GM19023 (cell line): ENCODE measurements around the gene PYROXD2.

Source experiments
- ATAC-seq: cut with Tn5 transposase; IDR thresholded peaks from one replicate; pipeline ENCODE4 v1.9.1; 2021; ENCODE audit warnings: mild to moderate bottlenecking, moderate library complexity; ENCODE audit not compliant: unreplicated experiment

PYROXD2 gene

DNA sequence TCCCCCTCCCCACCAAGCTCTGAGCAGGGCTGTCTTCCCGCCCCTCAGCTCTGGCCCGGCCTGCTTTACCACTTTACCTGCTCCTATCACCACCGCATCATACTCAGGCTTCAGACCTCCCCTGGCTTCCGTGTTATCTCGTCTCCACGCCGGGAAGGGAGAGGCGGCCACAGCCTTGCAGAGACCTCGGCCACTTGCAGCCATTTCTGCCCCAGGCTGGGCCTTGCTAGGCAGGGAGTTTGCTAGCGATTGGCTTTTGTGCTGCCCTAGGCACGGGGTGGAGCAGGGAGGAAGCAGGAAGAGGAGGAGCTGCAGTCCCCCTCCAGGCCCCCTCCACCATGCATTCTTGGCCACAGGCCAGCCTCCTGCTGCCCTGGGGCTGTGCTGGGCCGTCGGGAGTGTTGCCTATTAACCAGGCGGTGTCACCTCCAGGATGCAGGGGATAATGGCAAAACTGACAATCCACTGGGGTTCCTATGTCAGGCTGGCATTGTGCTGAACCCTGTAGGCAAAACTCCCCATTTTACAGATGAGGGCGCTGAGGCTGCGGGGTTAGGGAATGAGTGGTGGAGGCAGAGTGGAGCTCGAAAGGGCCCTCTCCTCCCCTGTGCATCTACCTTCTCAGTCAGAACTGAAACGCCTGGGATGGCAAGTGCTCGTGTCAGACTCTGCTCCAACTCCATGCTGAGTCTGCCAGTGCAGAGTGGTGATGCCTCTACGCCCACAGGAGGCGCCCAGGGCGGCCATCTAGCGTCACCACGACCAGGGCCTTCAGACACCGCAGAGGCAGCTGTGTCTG, at the start of gene PYROXD2:
Gene PYROXD2, minus strand, starts transcription at position 251 of the 799 bp plus-strand sequence. Its CDS starts 47 bp downstream, at position 204.
- no peak for ATAC-seq

DNA sequence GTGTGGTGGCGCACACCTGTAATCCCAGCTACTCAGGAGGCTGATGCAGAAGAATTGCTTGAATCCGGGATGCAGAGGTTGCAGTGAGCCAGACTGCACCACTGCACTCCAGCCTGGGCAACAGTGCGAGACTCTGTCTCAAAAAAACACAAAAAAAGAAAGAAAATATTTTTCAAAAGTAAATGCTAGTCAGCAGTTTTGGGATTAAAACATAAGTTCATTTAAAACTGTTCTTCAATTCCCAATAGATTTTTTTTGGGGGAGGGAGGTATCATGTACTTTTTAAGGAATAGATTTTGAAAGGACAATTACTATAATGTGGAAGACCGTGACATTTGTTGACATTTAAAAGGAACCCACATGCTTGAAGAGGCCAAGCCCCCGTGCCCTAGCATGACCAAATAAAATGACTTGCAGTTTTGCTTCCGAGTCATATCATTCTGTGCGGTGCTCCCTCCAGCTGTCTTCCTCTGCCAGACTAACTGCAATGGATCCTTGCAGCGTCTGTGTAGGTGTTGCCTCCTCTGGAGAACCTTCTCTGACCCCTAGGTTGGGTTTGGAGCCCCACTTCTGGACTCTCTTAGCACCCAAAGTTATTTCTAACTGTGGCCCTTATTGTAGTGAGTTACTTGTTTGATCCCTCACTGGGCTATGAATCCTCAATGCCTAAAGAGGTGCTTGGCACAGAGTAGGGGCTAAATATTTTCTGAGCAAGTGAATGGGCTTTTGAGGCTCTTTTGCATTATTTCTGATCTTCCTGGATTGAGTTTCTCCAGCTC, 49.2 kb upstream of the PYROXD2 start:
- no peak for ATAC-seq

DNA sequence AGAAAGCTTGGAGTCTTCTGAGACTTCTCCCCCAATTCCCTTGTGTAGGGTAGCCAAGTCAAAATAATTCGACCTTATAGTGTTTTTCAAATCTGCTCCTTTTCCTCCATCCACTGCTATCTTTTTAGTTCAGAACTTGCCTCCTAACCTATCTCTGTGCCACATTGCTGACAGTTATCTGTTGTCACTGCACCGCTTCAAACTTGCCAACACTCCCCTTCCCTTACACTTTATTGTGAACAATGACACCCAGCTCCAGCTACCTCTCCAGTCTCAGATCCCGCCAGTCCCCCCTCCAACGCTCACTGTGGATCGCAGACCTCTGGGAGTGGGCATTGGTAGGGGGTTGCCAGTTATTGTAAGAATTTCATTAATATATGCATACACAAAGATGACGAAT, 48.0 kb upstream of the PYROXD2 start:
- ATAC-seq: no peak

DNA sequence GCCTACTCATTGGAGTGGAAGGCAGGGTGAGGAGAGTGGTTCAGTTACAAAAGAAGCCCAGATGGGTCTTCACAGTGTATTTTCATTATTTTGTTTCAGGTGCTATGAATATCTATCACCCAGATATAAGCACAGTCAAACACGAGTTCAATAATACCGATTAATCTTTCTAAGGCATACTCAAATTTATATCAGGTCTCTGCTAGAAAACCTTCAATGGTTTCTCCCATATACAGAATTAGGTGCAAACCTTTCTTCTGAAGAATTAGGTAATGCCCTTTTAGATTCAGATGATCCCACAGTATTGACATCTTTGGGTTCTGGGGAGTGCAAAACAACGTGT, 46.5 kb upstream of the PYROXD2 start:
- ATAC-seq: no peak

DNA sequence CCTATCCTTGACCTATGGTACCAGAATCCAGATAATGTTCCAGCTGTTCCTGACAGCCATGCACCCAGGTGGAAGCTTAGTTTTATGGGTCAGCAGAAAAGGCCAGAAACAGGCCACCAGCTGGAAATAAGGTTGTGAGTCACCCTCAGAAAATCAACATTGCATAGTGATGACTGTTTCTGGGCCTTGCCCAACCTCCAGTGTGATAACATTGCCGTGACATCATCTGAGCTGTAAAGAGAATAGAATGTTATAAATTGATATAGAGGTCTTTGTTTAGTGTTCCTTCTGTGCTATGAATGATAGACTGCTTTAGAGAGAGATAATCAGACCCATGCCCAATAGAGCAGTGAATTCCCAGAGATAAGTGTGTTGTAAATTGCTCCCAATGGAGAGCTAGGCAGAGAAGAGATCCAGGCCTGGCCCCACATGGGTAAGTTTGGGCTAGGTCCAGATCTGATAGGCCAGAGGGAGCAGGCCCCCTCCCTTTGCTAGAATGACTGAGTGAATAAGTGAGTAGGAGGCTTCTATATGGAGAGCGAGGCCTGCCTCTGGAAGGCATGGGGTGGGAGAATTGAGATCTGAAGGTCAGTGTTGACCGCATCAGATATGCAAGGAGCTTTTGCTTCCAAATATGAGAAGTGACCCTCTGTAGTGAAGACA, 46.0 kb upstream of the PYROXD2 start:
- ATAC-seq: no peak

DNA sequence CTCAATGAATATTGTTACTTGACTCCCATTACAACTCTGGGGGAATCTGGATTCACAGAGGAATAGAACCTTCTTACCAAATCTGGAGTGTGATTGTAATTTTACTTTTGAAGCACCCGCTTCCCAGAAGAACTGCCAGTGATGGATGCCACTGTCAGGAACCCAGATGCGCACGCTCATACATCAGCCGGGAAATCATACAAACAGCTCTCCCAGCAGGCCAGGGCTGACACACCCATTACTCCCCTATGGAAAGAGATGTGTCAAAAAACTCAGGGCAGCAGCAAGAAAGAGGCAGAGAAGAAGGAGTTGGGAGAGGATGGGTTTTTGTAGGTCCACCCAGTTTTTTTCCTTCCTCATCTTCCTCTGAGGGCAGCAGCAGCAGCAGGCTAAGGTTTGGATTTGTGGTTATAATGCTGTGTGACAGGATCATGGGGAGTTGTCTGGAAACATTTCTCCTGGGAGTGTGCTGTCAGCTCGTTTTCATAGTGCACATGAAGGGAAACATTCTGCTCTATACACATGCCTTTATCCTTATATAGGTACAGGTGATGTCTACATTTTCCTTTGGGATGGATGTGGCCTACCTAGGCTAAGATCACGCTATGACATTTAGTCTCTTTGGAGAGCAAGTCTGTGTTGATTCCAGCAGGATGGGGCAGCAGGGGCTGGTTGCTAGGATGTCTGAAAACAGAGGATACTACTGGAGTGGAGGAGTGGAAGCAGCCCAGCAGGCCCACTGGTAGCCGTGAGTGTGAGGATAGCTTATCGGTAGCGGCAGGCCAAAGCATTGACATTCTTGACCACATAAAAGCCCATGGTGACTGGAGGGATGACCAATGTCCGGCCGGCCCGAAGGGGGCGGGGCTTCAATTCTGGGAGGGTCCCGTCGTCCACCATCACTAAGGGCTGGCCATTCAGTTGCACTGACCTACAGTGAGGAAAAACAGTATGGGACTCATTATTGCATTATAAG, 44.1 kb upstream of the PYROXD2 start:
- ATAC-seq: no peak

DNA sequence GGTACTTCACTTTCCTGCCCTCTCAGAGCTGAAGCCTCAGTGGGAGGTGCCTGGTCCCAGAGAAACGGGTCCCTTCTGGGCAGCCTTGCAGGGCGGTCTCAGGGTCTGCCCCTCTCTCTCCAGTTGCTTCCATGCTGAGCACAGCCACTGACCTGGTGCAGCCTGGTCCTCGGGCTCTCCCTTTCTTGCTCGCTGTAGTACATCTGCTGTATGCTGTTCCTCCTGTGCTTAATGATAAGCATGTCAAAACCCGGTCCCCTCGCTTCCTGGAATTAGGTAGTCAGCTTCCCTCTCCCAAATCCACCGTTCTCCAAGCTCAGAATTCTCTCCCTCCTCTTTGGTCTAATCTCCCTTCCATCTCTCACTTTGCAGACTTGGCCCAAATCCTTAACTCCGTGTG, 42.7 kb upstream of the PYROXD2 start:
- ATAC-seq: no peak

DNA sequence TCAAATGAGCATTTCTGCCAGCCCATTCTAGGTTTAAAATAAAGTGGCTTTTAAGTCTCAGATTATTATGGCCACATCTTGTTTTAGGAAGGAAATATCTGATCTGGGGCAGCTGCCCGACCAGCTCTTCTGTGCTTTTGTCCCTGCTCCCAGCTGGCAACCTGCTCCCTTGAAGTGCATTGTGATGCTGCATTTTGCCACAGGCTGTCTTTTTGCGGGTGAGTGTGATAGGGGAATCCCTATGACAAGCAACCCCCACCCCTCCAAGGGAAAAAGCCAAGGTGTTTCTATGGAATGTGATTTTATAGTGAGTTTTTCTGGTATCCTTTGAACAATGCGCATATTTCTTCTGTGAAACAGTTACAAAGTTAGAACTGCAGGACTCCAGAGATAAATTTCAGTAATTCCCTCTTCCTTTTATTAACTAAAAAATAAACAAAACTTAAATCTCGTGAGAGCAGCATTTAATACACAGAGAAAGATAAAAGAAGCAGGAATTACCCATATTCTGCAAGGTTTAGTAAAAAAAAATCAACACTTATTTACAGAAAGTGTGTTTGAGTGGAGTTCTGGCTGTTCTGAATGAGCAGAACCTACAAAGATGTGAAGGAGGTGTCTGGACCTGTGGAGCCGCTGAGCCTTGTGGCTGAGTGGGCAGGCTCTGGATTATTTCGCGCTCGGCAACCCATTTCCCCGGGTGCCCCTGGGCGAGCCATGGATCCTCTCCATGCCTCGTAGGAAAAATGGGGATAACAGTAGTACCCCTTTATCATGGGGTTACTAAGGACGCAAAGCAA, 41.9 kb upstream of the PYROXD2 start:
- no peak for ATAC-seq

DNA sequence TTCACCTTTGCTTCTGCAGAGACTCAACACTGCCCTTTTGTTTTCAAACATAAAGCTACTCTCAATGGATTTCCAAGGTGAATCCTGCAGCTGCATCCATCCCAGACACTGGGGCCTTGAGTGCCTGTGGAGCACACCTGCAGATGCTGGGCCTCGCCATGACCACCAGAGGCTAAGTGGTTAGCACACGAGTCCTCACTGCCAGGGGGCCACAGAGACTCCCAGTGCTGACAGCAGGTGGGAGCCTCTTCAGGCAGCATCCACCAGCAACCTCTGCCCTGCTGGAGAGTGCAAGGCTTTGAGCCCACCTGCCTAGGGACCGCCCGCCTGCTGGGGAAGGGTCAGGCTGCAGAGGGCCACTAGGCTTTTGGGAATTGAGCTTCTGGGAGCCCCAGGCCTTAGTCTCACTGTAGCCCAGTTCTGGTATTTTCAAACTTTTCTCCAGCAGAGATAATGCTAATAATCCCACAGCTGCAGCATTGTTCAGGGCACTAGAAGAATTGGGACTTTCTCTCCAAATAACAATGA, 41.1 kb upstream of the PYROXD2 start:
- no peak for ATAC-seq

DNA sequence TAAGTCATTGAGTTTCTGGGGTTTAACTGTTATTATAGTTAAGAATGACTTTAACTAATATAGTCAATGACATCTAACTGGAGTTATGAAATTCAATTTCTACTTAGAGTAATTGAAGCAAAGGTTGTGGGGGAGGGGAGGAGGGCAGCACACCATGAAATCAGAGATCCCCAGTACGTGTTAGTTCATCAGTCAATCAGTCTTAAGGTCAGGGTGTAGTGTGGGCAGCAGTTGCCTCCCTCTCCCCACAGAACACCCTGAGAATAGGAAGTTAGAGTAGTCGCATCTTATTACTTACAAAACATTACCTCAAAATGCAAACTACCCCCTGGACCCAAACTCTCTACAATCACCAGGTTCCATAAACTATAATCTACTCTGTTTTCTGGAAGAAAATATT, 38.7 kb upstream of the PYROXD2 start:
- no peak for ATAC-seq

DNA sequence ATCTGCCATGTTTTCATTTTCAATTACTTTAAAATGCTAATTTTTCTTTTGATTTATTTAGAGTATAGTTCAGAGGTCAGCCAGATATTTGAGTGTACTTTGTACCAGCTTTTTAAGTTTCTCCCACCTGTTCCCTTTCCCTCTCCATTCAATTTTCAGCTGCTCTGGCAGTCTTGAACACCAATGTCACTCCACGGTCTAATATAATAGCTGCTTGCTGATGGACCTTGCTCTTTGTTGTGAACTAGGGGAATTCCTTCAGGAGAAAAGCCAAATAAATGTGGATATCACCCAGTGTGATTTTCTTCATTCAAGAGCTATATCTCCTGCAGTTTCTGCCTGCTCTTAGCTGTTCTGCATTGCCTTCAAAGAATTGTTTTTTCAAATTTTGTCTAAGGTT, 35.6 kb upstream of the PYROXD2 start:
- no peak for ATAC-seq

DNA sequence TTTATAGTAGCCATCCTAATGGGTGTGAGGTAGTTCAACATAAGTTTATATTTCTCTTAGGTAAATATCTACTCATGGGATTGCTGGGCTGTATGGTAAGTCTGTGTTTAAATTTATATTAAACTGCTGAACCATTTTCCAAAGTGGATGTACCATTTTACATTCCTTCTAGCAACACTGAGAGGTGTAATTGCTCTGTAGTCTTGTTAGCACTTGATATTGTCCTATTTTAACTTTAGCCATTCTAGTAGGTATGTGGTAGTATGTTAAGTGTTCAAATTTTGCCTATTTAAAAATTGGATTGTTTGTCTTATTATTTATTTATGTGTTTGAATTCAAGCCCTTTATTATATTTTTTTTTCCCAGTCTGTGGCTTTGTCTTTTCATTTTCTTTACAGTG, 34.3 kb upstream of the PYROXD2 start:
- no peak for ATAC-seq

DNA sequence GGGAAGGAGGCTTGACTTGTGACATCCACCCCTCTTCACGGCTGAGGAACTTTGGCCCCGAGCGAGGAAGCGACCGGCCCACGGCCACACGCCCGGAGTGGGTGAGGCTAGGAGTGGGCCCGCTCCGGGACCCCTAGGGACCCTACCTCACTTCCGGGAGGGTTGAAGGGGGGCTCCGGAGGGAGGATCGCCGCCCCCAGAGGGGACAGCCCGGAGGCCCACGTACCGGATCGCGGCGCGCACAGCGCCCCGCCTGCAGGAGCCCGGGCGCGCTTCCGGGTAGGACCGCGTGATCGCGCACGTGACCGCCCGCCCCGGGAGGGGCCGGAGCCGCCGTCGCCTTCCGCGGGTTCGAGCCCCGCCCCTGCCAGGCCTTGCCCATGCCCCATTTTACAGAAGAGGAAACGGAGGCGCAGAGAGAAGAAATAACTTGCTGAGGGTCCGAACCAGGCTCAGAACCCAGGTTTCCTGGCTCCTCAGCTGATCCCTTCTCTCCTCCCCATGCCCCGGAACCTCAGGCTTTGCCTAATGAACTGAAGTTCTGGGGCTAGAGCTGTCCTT, 31.8 kb upstream of the PYROXD2 start, which contains the start of gene HPS1:
Gene HPS1, minus strand, starts transcription at position 275 of the 561 bp plus-strand sequence. CDS start 3,695 bp downstream, outside the sequence.
- peak; percentile 90 for ATAC-seq

DNA sequence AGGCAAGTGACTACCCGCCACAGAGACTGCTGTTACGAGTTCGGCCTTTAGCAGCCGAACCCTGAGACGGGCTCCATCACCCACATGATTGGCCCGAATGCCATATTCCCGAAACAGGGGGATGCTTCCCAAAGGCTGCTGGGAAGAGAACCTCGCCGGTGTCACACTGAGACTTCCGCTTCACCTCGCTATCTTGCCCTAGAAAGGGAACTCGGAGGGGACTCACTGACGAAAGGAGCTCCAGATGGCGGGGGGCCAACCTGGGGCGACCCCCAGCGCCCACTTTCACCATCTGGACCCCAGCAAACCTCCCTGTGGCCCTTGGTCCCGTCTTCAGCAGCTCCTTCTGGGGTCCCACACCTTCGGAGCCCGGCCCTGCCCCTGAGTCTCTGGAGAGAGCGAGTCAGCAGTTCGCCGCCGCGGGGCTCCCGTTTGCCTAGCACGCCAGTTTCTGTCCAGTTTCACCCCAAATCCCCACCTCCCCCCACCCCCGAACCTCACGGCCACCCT, 31.2 kb upstream of the PYROXD2 start:
- ATAC-seq: peak; percentile 45

DNA sequence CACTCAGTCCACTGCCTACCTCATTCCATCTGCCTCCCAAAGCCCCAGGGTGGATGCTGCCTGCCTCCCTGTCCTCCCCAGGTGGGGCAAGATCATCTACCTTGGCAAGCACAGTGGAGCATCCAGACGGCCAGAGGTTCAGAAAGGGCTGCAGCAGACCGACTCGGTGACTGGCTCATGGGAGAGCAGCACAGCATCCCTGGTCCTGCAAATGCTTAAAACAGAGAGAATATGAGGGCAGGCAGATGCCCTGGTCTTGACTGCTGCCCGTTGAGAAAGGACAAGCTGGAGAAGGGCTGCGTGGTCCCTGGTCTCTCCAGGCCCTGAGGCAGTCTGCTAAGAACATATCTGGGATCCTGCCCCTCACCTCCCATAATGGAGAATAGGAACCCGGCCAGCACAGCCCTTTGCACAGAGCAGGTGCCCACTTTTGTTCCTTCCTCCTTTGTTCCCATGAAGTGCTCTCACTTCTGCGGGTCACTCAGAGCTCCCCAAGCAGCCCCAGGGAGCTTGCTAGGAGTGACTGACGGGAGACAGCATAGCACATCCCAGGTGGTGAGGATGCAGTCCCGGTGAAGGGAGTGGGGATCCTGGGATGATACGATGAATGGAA, 30.3 kb upstream of the PYROXD2 start:
- ATAC-seq: no peak

DNA sequence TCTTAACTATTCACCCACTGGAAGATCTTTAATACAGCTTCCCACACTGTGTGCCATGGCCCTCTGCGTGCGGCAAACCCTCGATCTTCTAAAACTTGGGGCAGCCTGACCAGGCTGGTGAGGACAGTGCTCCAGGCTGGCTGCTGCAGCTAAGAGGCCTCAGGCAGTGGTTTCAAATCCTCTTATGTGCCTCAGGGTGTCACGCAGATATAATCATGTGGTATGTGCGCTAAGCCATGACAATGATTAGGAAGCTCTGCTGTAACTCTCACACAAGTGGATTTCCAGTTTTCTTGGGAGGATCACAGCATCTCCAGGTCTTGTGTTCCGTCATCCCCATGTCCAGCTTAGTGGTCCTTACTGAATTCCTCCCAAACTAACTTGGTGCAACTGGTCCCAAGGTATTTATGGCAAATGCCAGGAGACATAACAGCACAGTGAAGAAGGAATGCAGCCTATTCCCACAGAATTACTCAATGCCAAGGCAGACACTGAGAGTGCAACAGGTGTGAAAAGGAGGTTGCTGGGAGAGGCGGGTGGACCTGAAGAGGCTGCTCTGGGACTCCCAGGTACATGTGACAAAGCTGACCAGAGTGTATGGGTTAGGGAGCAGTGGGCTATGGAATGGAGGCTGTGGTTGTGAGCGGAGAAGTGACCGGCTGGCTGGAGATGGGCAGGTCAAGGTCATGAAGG, 29.5 kb upstream of the PYROXD2 start:
- no peak for ATAC-seq

DNA sequence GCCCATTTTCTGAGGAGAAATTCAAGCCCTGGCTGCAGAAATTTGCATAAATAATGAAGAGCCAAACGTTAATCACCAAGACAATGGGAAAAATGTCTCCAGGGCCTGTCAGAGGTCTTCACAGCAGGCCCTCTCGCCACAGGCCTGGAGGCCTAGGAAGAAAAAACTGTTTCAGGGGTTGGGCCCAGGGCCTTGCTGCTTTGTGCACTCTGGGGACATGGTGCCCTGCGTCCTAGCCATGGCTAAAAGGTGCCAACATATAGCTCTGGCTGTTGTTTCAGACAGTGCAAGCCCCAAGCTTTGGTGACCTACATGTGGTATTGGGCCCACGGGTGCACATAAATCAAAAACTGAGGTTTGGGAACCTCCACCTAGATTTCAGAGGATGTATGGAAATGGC, 23.7 kb upstream of the PYROXD2 start:
- no peak for ATAC-seq

DNA sequence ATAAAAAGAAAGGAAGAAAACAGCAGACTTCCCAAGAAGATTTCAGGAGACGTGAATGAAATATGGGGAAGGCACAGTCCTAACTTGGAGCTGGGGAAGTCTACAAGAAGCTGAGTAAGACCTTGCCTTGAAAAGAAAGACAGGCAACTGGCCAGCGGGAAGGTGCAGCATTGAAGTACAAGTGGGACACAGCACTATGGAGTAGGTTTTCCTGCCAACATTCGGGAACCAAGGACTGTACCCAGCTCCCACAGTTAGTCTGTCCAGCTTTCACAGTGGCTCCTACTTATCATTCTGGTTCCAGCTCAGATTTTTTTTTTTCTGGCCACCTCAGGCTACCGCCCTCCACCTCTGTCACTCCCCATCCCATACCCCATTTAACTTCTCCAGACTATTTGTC, 21.7 kb upstream of the PYROXD2 start:
- no peak for ATAC-seq
